K562 (cell line): ENCODE results near the gene ASCL3.
"Not testable (repeated sequence)": the region's sequence is repeated elsewhere in the genome, so short reads cannot be mapped to it uniquely, and the experiment has no call there.

ENCODE experiments used
- ARNT ChIP-seq, 2 experiments: fragments of 450-650 bp; IDR thresholded peaks; 2 replicates each; pipeline ENCODE4 v1.6.1; 2016; ENCODE audit warnings: mild to moderate bottlenecking in 1 of 2
- CBX2 ChIP-seq: fragments of 200-600 bp; sonication (generic); IDR thresholded peaks from one replicate; pipeline ENCODE4 v1.6.1; 2012; ENCODE audit warnings: mild to moderate bottlenecking, low read length, inconsistent platforms; ENCODE audit not compliant: insufficient read depth, poor library complexity, severe bottlenecking
- ELF4 ChIP-seq: fragments of 450-650 bp; formaldehyde crosslinking; IDR thresholded peaks from 2 replicates; pipeline ENCODE4 v1.4.0; 2022; ENCODE audit warnings: missing genetic modification characterization
- HIVEP1 ChIP-seq: fragments of 250-450 bp; sonication (Bioruptor Pico); IDR thresholded peaks from 2 replicates; pipeline ENCODE4 v1.4.0; 2020; ENCODE audit warnings: mild to moderate bottlenecking
- TF ChIP-seq, protein P1 (sequence below): fragments of 450-650 bp; formaldehyde crosslinking; IDR thresholded peaks from 2 replicates; pipeline ENCODE4 v1.4.0; 2020; ENCODE audit warnings: mild to moderate bottlenecking, moderate library complexity
- TF ChIP-seq, protein P2 (sequence below), 2 experiments: fragments of 450-650 bp in 1 of 2; sonication (generic) in 1 of 2; formaldehyde crosslinking; conservative IDR thresholded peaks; 2 replicates each; pipeline versions ENCODE4 v1.4.0 to v1.8.1; 2020 to 2022; ENCODE audit warnings: mild to moderate bottlenecking in 1 of 2, missing genetic modification reagents in 1 of 2
- TF ChIP-seq, protein P3 (sequence below), 3 experiments: IDR thresholded peaks in 2 of 3; conservative IDR thresholded peaks in 1 of 3; 2 replicates each; pipeline ENCODE4 v1.5.1; 2011 to 2012; ENCODE audit warnings: low read length in 3 of 3, mild to moderate bottlenecking in 3 of 3, control low read depth in 2 of 3, improper control_type of control experiment in 1 of 3, inconsistent platforms in 1 of 3, low read depth in 1 of 3, mixed read lengths in 1 of 3, moderate library complexity in 1 of 3; ENCODE audit not compliant: insufficient read depth in 2 of 3
- TF ChIP-seq, protein P4 (sequence below), 2 experiments: fragments of 200-800 bp in 1 of 2; sonication (Bioruptor generic) in 1 of 2; sonication (generic) in 1 of 2; formaldehyde crosslinking in 1 of 2; IDR thresholded peaks in 1 of 2; conservative IDR thresholded peaks in 1 of 2; 2 replicates each; pipeline versions ENCODE4 v1.5.0 to v1.6.1; 2016 to 2020; ENCODE audit warnings: missing compliant biosample characterization in 1 of 2, missing genetic modification characterization in 1 of 2, missing genetic modification reagents in 1 of 2

DNA sequence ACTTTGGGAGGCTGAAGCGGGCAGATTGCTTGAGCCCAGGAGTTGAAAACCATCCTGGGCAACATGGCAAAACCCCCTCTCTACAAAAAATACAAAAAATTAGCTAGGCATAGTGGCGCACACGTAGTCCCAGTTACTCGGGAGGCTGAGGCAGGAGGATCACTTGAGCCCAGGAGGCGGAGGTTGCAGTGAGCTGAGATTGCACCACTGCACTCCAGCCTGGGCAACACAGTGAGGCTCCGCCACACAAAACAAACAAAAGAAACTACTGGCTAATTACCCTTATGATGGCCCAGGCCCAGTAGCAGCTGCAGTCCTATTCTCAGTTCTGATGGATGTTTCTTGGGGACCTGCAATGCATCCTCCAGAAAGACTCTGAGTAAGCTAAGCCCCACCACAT, 44.0 kb upstream of the ASCL3 start:
- not testable (repeated sequence) for TF ChIP-seq CBX2; HIVEP1 (CRISPR knock-in tag); ELF4 (CRISPR knock-in tag); ARNT (IDR thresholded peaks at IDR 0.05)
- TF ChIP-seq, protein P1, sequence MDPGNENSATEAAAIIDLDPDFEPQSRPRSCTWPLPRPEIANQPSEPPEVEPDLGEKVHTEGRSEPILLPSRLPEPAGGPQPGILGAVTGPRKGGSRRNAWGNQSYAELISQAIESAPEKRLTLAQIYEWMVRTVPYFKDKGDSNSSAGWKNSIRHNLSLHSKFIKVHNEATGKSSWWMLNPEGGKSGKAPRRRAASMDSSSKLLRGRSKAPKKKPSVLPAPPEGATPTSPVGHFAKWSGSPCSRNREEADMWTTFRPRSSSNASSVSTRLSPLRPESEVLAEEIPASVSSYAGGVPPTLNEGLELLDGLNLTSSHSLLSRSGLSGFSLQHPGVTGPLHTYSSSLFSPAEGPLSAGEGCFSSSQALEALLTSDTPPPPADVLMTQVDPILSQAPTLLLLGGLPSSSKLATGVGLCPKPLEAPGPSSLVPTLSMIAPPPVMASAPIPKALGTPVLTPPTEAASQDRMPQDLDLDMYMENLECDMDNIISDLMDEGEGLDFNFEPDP = not testable (repeated sequence)
- TF ChIP-seq, protein P2, sequence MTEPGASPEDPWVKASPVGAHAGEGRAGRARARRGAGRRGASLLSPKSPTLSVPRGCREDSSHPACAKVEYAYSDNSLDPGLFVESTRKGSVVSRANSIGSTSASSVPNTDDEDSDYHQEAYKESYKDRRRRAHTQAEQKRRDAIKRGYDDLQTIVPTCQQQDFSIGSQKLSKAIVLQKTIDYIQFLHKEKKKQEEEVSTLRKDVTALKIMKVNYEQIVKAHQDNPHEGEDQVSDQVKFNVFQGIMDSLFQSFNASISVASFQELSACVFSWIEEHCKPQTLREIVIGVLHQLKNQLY (CRISPR knock-in tag; conservative IDR thresholded peaks at IDR 0.05) = not testable (repeated sequence)
- TF ChIP-seq, protein P3, sequence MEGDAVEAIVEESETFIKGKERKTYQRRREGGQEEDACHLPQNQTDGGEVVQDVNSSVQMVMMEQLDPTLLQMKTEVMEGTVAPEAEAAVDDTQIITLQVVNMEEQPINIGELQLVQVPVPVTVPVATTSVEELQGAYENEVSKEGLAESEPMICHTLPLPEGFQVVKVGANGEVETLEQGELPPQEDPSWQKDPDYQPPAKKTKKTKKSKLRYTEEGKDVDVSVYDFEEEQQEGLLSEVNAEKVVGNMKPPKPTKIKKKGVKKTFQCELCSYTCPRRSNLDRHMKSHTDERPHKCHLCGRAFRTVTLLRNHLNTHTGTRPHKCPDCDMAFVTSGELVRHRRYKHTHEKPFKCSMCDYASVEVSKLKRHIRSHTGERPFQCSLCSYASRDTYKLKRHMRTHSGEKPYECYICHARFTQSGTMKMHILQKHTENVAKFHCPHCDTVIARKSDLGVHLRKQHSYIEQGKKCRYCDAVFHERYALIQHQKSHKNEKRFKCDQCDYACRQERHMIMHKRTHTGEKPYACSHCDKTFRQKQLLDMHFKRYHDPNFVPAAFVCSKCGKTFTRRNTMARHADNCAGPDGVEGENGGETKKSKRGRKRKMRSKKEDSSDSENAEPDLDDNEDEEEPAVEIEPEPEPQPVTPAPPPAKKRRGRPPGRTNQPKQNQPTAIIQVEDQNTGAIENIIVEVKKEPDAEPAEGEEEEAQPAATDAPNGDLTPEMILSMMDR (IDR thresholded peaks at IDR 0.05 in 2 of 3, conservative IDR thresholded peaks at IDR 0.05 in 1 of 3; ENCODE audit: insufficient read depth in 2 of 3, low read depth in 1 of 3, low read length in 3 of 3) = not testable (repeated sequence)
- TF ChIP-seq, protein P4, sequence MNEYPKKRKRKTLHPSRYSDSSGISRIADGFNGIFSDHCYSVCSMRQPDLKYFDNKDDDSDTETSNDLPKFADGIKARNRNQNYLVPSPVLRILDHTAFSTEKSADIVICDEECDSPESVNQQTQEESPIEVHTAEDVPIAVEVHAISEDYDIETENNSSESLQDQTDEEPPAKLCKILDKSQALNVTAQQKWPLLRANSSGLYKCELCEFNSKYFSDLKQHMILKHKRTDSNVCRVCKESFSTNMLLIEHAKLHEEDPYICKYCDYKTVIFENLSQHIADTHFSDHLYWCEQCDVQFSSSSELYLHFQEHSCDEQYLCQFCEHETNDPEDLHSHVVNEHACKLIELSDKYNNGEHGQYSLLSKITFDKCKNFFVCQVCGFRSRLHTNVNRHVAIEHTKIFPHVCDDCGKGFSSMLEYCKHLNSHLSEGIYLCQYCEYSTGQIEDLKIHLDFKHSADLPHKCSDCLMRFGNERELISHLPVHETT (CRISPR knock-in tag; conservative IDR thresholded peaks at IDR 0.05 in 1 of 2, IDR thresholded peaks at IDR 0.05 in 1 of 2) = not testable (repeated sequence)
